Measurements from ENCODE around the gene LYSMD3.
A peak's percentile ranks its signal among the peaks of the same experiment; 100 is the strongest.

Gene LYSMD3

GRCh38 chr5:90530736-90531487, 1.5 kb upstream of the LYSMD3 start:
- no peak for TF ChIP-seq POLR2A (IDR thresholded peaks at IDR 0.05; ENCODE audit: low read depth, low read length)
- no peak for FAIRE-seq
- no peak for DNase-seq (ENCODE audit: insufficient read length, low spot score)

GRCh38 chr5:90529939-90530677, 724 bp upstream of the LYSMD3 start:
- FAIRE-seq (peak; percentile 85), DNase-seq (ENCODE audit: insufficient read length, low spot score) (peak; percentile 30)
- TF ChIP-seq POLR2A (IDR thresholded peaks at IDR 0.05; ENCODE audit: low read depth, low read length), result no peak

GRCh38 chr5:90528601-90529193, 687 bp downstream of the LYSMD3 start:
- DNase-seq (ENCODE audit: insufficient read length, low spot score) (no peak), FAIRE-seq (no peak)
- no peak for TF ChIP-seq POLR2A (IDR thresholded peaks at IDR 0.05; ENCODE audit: low read depth, low read length)

DNA sequence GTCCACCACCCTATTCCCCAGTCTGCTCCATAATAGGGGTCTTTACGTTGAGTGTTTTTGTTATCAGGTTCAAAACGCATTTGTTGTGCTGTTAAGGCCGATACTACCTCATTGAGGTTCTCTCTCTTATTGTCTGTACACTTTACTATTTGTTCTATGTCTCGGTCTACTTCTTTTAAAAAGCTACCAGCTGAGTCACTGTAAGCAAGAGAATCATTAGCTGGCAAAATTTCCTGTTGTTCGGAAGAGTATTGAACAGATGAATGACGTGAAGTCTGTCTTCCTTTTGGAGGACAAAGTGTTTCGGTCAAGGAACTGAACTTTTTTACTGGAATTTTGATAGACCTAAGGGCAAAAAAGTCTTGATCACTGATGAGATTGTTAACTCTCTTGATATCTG, 10.3 kb downstream of the LYSMD3 start:
- FAIRE-seq, result no peak
- no peak for DNase-seq (ENCODE audit: insufficient read length, low spot score)

DNA sequence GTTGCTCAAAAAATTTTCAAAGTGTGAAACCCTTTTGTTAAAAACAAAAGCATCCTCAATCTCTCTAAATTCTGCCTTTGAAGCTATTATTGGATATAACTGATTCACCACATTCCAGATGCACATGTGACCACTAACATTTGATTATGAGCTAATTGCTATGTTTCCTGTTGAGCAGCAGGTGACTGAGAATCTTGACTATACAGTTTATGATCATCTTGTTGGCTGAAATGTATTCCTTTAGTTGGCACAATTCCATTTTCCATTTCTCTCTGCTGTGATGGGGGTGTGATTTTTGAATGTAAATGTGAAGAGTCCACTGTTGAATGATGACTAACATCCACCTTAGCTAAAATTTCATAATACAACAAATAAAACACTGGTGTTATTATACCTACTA, 10.7 kb downstream of the LYSMD3 start:
- FAIRE-seq (peak; percentile 6), DNase-seq (ENCODE audit: insufficient read length, low spot score) (no peak)
- TF ChIP-seq POLR2A (IDR thresholded peaks at IDR 0.05; ENCODE audit: low read depth, low read length), result no peak

More for the DNA sequence above, 10.3 kb downstream of the LYSMD3 start:
- TF ChIP-seq POLR2A (IDR thresholded peaks at IDR 0.05; ENCODE audit: low read depth, low read length), result no peak

DNA sequence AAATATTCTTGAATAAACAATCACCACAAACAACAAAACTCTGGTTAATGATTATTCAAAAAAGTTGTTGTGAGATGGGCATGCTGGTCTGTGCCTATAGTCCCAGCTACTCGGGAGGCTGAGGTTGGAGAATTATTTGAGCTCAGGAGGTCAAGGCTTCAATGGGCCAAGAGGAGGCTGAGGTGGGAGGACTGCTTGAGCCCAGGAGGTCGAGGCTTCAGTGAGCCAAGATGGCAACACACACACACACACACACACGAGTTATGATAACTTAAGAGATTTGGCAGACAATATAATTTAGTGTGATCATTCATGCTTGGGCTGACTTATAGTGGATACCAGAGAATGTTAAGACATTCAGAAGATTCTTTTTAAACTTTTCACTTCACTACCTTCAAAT, 14.9 kb downstream of the LYSMD3 start:
- no peak for TF ChIP-seq POLR2A (IDR thresholded peaks at IDR 0.05; ENCODE audit: low read depth, low read length)
- DNase-seq (ENCODE audit: insufficient read length, low spot score), result no peak
- no peak for FAIRE-seq

DNA sequence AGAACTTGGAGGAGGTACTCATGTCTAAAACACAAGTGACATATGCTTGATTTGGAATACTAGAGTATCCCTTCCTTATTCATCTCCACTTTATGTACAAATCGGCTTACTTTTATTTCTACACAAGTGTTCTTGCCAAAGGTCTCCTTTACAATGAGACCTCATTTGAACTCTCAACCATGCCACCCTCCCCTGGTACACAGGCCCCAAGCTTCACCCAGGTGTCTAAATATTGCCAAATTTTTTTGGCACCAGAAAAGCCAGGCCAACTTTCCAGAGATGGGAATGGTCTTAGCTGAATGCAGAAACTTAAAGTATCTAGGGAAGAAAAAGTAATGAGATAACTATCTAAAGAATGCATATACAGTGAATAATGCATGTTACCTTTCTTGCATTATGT, 18.9 kb downstream of the LYSMD3 start:
- no peak for FAIRE-seq
- no peak for TF ChIP-seq POLR2A (IDR thresholded peaks at IDR 0.05; ENCODE audit: low read depth, low read length)

GRCh38 chr5:90506221-90506620, 23.2 kb downstream of the LYSMD3 start:
- TF ChIP-seq POLR2A (IDR thresholded peaks at IDR 0.05; ENCODE audit: low read depth, low read length), result no peak
- DNase-seq (ENCODE audit: insufficient read length, low spot score) (no peak), FAIRE-seq (no peak)

More for the DNA sequence above, 18.9 kb downstream of the LYSMD3 start:
- no peak for DNase-seq (ENCODE audit: insufficient read length, low spot score)

DNA sequence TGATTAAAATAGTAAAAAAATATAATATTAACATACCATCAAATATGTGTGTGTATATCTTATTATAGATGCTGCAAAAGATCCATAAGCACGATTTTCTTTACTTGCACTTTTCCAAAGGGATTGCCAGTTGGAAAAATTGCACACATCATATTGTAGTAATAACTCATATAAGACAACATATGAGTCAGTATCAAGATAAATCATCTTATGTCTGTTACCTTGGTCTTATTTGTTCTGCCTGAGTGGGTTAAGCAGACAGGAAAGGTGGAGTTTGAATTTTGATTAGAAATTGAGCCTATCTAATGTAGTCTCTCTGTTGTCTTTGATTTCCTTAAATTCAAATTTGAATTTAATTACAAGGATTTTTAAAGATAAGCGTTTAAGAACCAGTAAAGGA, 24.6 kb downstream of the LYSMD3 start:
- DNase-seq (ENCODE audit: insufficient read length, low spot score) (no peak), FAIRE-seq (no peak)
- no peak for TF ChIP-seq POLR2A (IDR thresholded peaks at IDR 0.05; ENCODE audit: low read depth, low read length)

DNA sequence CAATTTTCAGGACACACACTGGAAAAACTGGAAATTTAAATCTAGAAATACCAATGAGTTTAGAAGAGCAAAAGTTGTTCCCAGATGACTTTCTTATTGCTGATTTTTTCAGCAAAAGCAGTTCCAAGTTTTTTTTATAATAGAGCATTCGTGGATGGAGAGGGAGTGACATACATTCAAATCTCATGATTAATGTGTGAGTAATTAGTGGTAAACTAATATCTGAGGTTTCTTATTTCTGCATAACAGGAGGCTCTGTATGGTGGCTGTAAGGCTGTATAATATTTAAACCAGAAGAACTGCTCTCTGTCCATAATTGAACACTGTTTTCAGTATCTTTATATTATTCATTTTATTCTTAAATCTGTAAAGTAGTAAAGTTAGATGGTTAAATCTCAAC, 25.8 kb downstream of the LYSMD3 start:
- no peak for FAIRE-seq
- TF ChIP-seq POLR2A (IDR thresholded peaks at IDR 0.05; ENCODE audit: low read depth, low read length), result no peak
- DNase-seq (ENCODE audit: insufficient read length, low spot score), result no peak

GRCh38 chr5:90495146-90495545, 34.2 kb downstream of the LYSMD3 start:
- DNase-seq (ENCODE audit: insufficient read length, low spot score) (no peak), FAIRE-seq (no peak)
- no peak for TF ChIP-seq POLR2A (IDR thresholded peaks at IDR 0.05; ENCODE audit: low read depth, low read length)

GRCh38 chr5:90494043-90494442, 35.3 kb downstream of the LYSMD3 start:
- DNase-seq (ENCODE audit: insufficient read length, low spot score) (no peak), FAIRE-seq (no peak)
- TF ChIP-seq POLR2A (IDR thresholded peaks at IDR 0.05; ENCODE audit: low read depth, low read length), result no peak

- TF ChIP-seq POLR2A (IDR thresholded peaks at IDR 0.05; ENCODE audit: low read depth, low read length), result no peak
- no peak for DNase-seq (ENCODE audit: insufficient read length, low spot score)
- peak; percentile 67 for FAIRE-seq
These were observed 40.6 kb downstream of the LYSMD3 start for GRCh38 chr5:90488791-90489190.

GRCh38 chr5:90484540-90484939, 44.8 kb downstream of the LYSMD3 start:
- no peak for TF ChIP-seq POLR2A (IDR thresholded peaks at IDR 0.05; ENCODE audit: low read depth, low read length)
- DNase-seq (ENCODE audit: insufficient read length, low spot score) (no peak), FAIRE-seq (no peak)
